HAP-1 (cell line): ENCODE data around the gene CARS1.

Experiments used
- DNase-seq, 2 experiments: peaks; one replicate each; pipeline ENCODE4 v3.0.0-alpha.2; 2016 to 2020; ENCODE audit warnings: low spot score in 2 of 2
- H3K27me3 ChIP-seq: fragments of 250-450 bp; sonication (Bioruptor Pico); 2 replicates; pipeline ENCODE4 v1.5.1; 2020; ENCODE audit warnings: low read depth, mild to moderate bottlenecking, moderate library complexity
- H3K36me3 ChIP-seq: fragments of 250-450 bp; sonication (Bioruptor Pico); replicated peaks from 2 replicates; pipeline ENCODE4 v1.5.1; 2020; ENCODE audit warnings: mild to moderate bottlenecking
- H3K4me1 ChIP-seq: fragments of 250-450 bp; sonication (Bioruptor Pico); 2 replicates; pipeline ENCODE4 v1.5.1; 2020; ENCODE audit warnings: mild to moderate bottlenecking
- H3K4me3 ChIP-seq: fragments of 250-450 bp; sonication (Bioruptor Pico); 2 replicates; pipeline ENCODE4 v1.5.1; 2020; ENCODE audit warnings: mild to moderate bottlenecking, moderate library complexity
- H3K9me3 ChIP-seq: fragments of 250-450 bp; sonication (Bioruptor Pico); 2 replicates; pipeline ENCODE4 v1.5.1; 2020; ENCODE audit warnings: mild to moderate bottlenecking, moderate library complexity
- in situ Hi-C: fragments of 300-500 bp; cut with MboI; formaldehyde crosslinking; loops from 3 replicates; pipeline ENCODE4 v1.14.3; 2020; ENCODE audit warnings: low sequenced_read_pairs, inconsistent platforms, mixed read lengths

CARS1 gene

GRCh38 chr11:3010521-3011275 is 46.5 kb downstream of the CARS1 start:
- H3K4me3 ChIP-seq = no peak overlapping the region
- H3K9me3 ChIP-seq = no peaks in the 10 kb centered on the region
- in situ Hi-C loops = no loop called here
- peaks cover 76% of the 10 kb centered on the region for H3K36me3 ChIP-seq
- H3K4me1 ChIP-seq = no peaks in the 10 kb centered on the region
- no peak for DNase-seq
- no peaks in the 10 kb centered on the region for H3K27me3 ChIP-seq

GRCh38 chr11:3010004-3010403 is 47.2 kb downstream of the CARS1 start:
- in situ Hi-C loops = no loop called here
- no peak overlapping the region for H3K4me3 ChIP-seq
- DNase-seq = no peak
- H3K27me3 ChIP-seq = no peaks in the 10 kb centered on the region
- no peaks in the 10 kb centered on the region for H3K4me1 ChIP-seq
- peaks cover 71% of the 10 kb centered on the region for H3K36me3 ChIP-seq
- no peaks in the 10 kb centered on the region for H3K9me3 ChIP-seq

GRCh38 chr11:3009481-3009880 is 47.7 kb downstream of the CARS1 start:
- DNase-seq = no peak
- H3K4me3 ChIP-seq = no peak overlapping the region
- H3K9me3 ChIP-seq = no peaks in the 10 kb centered on the region
- in situ Hi-C loops = no loop called here
- peaks cover 68% of the 10 kb centered on the region for H3K36me3 ChIP-seq
- no peaks in the 10 kb centered on the region for H3K27me3 ChIP-seq
- no peaks in the 10 kb centered on the region for H3K4me1 ChIP-seq

- in situ Hi-C loops = no loop called here
- no peak for DNase-seq
- no peak overlapping the region for H3K4me3 ChIP-seq
- no peaks in the 10 kb centered on the region for H3K4me1 ChIP-seq
- no peaks in the 10 kb centered on the region for H3K27me3 ChIP-seq
- no peaks in the 10 kb centered on the region for H3K9me3 ChIP-seq
- H3K36me3 ChIP-seq = peaks cover 68% of the 10 kb centered on the region
Measured at GRCh38 chr11:3008746-3009336, 48.4 kb downstream of the CARS1 start.

- in situ Hi-C loops = no loop called here
Measured at GRCh38 chr11:3007404-3008010, 49.7 kb downstream of the CARS1 start.

GRCh38 chr11:3006505-3007260 is 50.5 kb downstream of the CARS1 start:
- peaks cover 70% of the 10 kb centered on the region for H3K36me3 ChIP-seq
- in situ Hi-C loops = no loop called here

More at GRCh38 chr11:3007404-3008010, 49.7 kb downstream of the CARS1 start:
- Histone ChIP-seq H3K36me3 (peaks cover 70% of the 10 kb centered on the region), H3K27me3 (no peaks in the 10 kb centered on the region), H3K9me3 (no peaks in the 10 kb centered on the region), H3K4me3 (no peak overlapping the region), H3K4me1 (no peaks in the 10 kb centered on the region)
- DNase-seq = no peak

GRCh38 chr11:3004481-3004880 is 52.7 kb downstream of the CARS1 start:
- Histone ChIP-seq H3K9me3 (no peaks in the 10 kb centered on the region), H3K4me3 (no peak overlapping the region), H3K27me3 (no peaks in the 10 kb centered on the region), H3K36me3 (peaks cover 62% of the 10 kb centered on the region), H3K4me1 (no peaks in the 10 kb centered on the region)
- no peak for DNase-seq
- in situ Hi-C loops = no loop called here

More at GRCh38 chr11:3006505-3007260, 50.5 kb downstream of the CARS1 start:
- H3K4me3 ChIP-seq = no peak overlapping the region
- no peaks in the 10 kb centered on the region for H3K27me3 ChIP-seq
- H3K4me1 ChIP-seq = no peaks in the 10 kb centered on the region
- H3K9me3 ChIP-seq = no peaks in the 10 kb centered on the region
- DNase-seq = no peak

GRCh38 chr11:3003396-3004231 is 53.6 kb downstream of the CARS1 start:
- H3K36me3 ChIP-seq = peaks cover 54% of the 10 kb centered on the region
- H3K9me3 ChIP-seq = no peaks in the 10 kb centered on the region
- H3K27me3 ChIP-seq = no peaks in the 10 kb centered on the region
- in situ Hi-C loops = no loop called here
- no peak overlapping the region for H3K4me3 ChIP-seq
- DNase-seq = no peak
- H3K4me1 ChIP-seq = no peaks in the 10 kb centered on the region

GRCh38 chr11:3002871-3003270 is 54.4 kb downstream of the CARS1 start:
- no peaks in the 10 kb centered on the region for H3K9me3 ChIP-seq
- peaks cover 54% of the 10 kb centered on the region for H3K36me3 ChIP-seq
- DNase-seq = no peak
- H3K4me3 ChIP-seq = no peak overlapping the region
- in situ Hi-C loops = no loop called here
- H3K4me1 ChIP-seq = no peaks in the 10 kb centered on the region
- H3K27me3 ChIP-seq = no peaks in the 10 kb centered on the region

GRCh38 chr11:3002351-3002861 is 54.8 kb downstream of the CARS1 start:
- Histone ChIP-seq H3K36me3 (peaks cover 54% of the 10 kb centered on the region), H3K4me3 (no peak overlapping the region), H3K4me1 (no peaks in the 10 kb centered on the region), H3K9me3 (no peaks in the 10 kb centered on the region), H3K27me3 (no peaks in the 10 kb centered on the region)
- DNase-seq = no peak
- in situ Hi-C loops = no loop called here

GRCh38 chr11:3001496-3001895 is 55.7 kb downstream of the CARS1 start:
- DNase-seq = no peak
- peaks cover 49% of the 10 kb centered on the region for H3K36me3 ChIP-seq
- in situ Hi-C loops = no loop called here
- no peaks in the 10 kb centered on the region for H3K27me3 ChIP-seq
- no peak overlapping the region for H3K4me3 ChIP-seq
- no peaks in the 10 kb centered on the region for H3K4me1 ChIP-seq
- H3K9me3 ChIP-seq = no peaks in the 10 kb centered on the region

- no peaks in the 10 kb centered on the region for H3K27me3 ChIP-seq
- H3K4me3 ChIP-seq = no peak overlapping the region
- no peaks in the 10 kb centered on the region for H3K4me1 ChIP-seq
- peaks cover 40% of the 10 kb centered on the region for H3K36me3 ChIP-seq
- in situ Hi-C loops = no loop called here
- no peak for DNase-seq
- no peaks in the 10 kb centered on the region for H3K9me3 ChIP-seq
Measured at GRCh38 chr11:3000032-3000961, 56.9 kb downstream of the CARS1 start.
